PFSK-1 (cell line): ENCODE measurements around the gene LHX4.

ENCODE experiments used
- FOXP2 ChIP-seq: optimal IDR thresholded peaks from 2 replicates; pipeline ENCODE3; 2011; ENCODE audit warnings: borderline replicate concordance, control low read depth, inconsistent platforms; ENCODE audit not compliant: insufficient read depth; ENCODE audit errors: extremely low read length, extremely low read depth
- POLR2AphosphoS5 ChIP-seq: IDR thresholded peaks from 2 replicates; pipeline ENCODE4 v1.6.1; 2012; ENCODE audit warnings: low read depth, mild to moderate bottlenecking, control low read depth, low read length, moderate library complexity
- REST ChIP-seq, 2 experiments: IDR thresholded peaks; 2 replicates each; pipeline versions ENCODE4 v1.6.1 to v1.8.0; 2011 to 2012; ENCODE audit warnings: low read depth in 2 of 2, low read length in 2 of 2, control low read depth in 1 of 2, inconsistent platforms in 1 of 2, mild to moderate bottlenecking in 1 of 2, moderate library complexity in 1 of 2; ENCODE audit not compliant: insufficient read depth in 1 of 2
- SIN3A ChIP-seq: IDR thresholded peaks from 2 replicates; pipeline ENCODE4 v1.6.1; 2012; ENCODE audit warnings: mild to moderate bottlenecking, low read length, moderate library complexity, borderline replicate concordance; ENCODE audit not compliant: insufficient read depth
- TAF1 ChIP-seq: IDR thresholded peaks from 2 replicates; pipeline ENCODE4 v1.6.1; 2012; ENCODE audit warnings: low read length, control low read depth, borderline replicate concordance; ENCODE audit not compliant: insufficient read depth

LHX4 gene

GRCh38 chr1:180221462-180221861 lies 8.6 kb upstream of the LHX4 start:
- TF ChIP-seq REST (IDR thresholded peaks at IDR 0.05; ENCODE audit: insufficient read depth in 1 of 2, low read depth in 2 of 2, low read length in 2 of 2), result no peak
- TF ChIP-seq POLR2AphosphoS5, result no peak
- no peak for TF ChIP-seq TAF1
- no peak for TF ChIP-seq SIN3A
- TF ChIP-seq FOXP2, result no peak

GRCh38 chr1:180224902-180225301 lies 5.2 kb upstream of the LHX4 start:
- no peak for TF ChIP-seq SIN3A
- TF ChIP-seq FOXP2, result no peak
- TF ChIP-seq TAF1, result no peak
- TF ChIP-seq POLR2AphosphoS5, result no peak
- no peak for TF ChIP-seq REST (IDR thresholded peaks at IDR 0.05; ENCODE audit: insufficient read depth in 1 of 2, low read depth in 2 of 2, low read length in 2 of 2)

- TF ChIP-seq FOXP2 (no peak), REST (IDR thresholded peaks at IDR 0.05; ENCODE audit: insufficient read depth in 1 of 2, low read depth in 2 of 2, low read length in 2 of 2) (no peak), POLR2AphosphoS5 (no peak), SIN3A (no peak), TAF1 (no peak)
Observed at GRCh38 chr1:180225403-180225802, 4.7 kb upstream of the LHX4 start.

DNA sequence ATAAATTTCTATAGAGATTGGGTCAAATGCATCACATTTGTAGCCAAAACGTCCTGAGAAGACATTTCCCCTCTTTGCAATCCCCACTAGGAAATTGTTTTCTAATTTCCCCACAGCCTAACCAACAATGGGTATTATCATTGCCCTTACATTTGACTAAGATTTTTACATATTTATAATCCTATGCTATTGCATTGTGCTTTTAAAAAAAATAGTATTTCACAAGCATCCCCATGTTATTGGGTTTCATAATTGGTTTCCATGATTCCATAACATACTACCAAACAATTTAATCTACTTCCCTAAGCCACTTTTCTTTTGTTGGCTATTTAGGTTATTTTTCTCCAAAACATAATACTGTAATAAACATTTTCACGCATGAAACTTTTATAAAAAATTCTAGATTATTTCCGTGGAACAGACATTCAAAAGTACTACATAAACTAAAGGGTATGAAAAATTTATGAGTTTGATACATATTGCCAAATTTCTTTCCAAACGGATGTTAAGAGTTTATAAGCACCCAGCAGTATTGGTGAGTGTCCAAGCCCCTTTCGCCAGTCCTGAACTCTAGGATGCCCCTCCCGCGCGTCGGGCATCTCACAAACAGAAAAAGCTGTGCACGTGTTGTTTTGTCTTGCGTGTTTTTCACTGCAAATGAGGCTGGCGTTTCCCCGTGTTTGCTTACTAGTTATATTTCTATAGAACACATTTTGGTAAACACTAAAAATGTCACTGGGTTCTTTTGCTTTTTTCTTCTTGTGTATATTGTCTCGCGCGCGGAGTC lies 2.0 kb upstream of the LHX4 start:
- TF ChIP-seq SIN3A (no peak), REST (IDR thresholded peaks at IDR 0.05; ENCODE audit: insufficient read depth in 1 of 2, low read depth in 2 of 2, low read length in 2 of 2) (no peak), FOXP2 (no peak), TAF1 (no peak), POLR2AphosphoS5 (no peak)

- TF ChIP-seq FOXP2, result no peak
- TF ChIP-seq SIN3A, result no peak
- TF ChIP-seq POLR2AphosphoS5, result no peak
- TF ChIP-seq REST (IDR thresholded peaks at IDR 0.05; ENCODE audit: insufficient read depth in 1 of 2, low read depth in 2 of 2, low read length in 2 of 2), result no peak
- TF ChIP-seq TAF1, result no peak
Observed at GRCh38 chr1:180228648-180229482, 1.2 kb upstream of the LHX4 start.
